Measurements from ENCODE around the gene FAM219A.

DNA sequence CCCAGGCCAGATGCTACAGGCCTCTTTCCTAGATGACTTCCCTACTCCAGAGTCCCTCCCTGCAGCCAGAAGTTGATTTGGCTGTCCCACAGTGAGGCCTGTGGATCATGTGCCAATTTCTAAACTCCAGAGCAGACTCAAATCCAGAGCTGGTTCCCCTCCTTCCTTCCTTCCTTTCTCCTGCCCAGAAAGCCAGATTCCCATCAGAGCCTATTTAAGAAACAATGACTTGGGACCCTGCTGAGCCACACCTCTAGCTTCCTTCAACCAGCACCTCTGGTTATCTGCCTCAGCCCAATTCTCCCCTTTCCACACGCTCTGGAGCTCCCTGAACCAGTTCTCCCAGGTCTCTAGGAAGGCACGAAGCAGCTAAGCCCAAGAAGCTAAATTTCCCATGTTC lies 7.2 kb downstream of the FAM219A start:
- no peak for TF ChIP-seq ZSCAN5A (tag by site-specific recombination; IDR thresholded peaks at IDR 0.05)
- TF ChIP-seq ZFP37 (tag by site-specific recombination; IDR thresholded peaks at IDR 0.05): no peak
- TF ChIP-seq ZNF544 (tag by site-specific recombination; IDR thresholded peaks at IDR 0.05): no peak
- TF ChIP-seq ELK4 (IDR thresholded peaks at IDR 0.05; ENCODE audit: borderline replicate concordance, low read depth, low read length): no peak
- TF ChIP-seq, protein P1, sequence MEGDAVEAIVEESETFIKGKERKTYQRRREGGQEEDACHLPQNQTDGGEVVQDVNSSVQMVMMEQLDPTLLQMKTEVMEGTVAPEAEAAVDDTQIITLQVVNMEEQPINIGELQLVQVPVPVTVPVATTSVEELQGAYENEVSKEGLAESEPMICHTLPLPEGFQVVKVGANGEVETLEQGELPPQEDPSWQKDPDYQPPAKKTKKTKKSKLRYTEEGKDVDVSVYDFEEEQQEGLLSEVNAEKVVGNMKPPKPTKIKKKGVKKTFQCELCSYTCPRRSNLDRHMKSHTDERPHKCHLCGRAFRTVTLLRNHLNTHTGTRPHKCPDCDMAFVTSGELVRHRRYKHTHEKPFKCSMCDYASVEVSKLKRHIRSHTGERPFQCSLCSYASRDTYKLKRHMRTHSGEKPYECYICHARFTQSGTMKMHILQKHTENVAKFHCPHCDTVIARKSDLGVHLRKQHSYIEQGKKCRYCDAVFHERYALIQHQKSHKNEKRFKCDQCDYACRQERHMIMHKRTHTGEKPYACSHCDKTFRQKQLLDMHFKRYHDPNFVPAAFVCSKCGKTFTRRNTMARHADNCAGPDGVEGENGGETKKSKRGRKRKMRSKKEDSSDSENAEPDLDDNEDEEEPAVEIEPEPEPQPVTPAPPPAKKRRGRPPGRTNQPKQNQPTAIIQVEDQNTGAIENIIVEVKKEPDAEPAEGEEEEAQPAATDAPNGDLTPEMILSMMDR (tag by site-specific recombination; IDR thresholded peaks at IDR 0.05): no peak
- TF ChIP-seq TRIM28 (IDR thresholded peaks at IDR 0.05; ENCODE audit: borderline replicate concordance, low read length): no peak
- no peak for TF ChIP-seq ZNF184 (tag by site-specific recombination; IDR thresholded peaks at IDR 0.05)

Measured in HEK293 (cell line).